ENCODE results near the gene LRP1.
A peak's percentile ranks its signal among the peaks of the same experiment; 100 is the strongest.

The LRP1 gene

GRCh38 chr12:57127726-57128518 lies at the start of gene LRP1:
LRP1 (plus strand) TSS chr12:57128483; CDS start chr12:57128965, 482 bp downstream.
- Histone ChIP-seq H3K9ac (ENCODE audit: low read depth in 1 of 2, low read length in 2 of 2) (peak within 1 kb of the TSS; percentile 92 to 97), H3K9me3 (ENCODE audit: control insufficient read depth in 2 of 2, low read length in 2 of 2) (no peaks in the 10 kb centered on the region), H3K27ac (ENCODE audit: low read depth in 2 of 2, low read length in 2 of 2) (peak within 1 kb of the TSS; percentile 97 to 98), H3K27me3 (ENCODE audit: control insufficient read depth in 2 of 2, insufficient read depth in 2 of 2, low read length in 2 of 2) (no peaks in the 10 kb centered on the region), H3K36me3 (ENCODE audit: control insufficient read depth in 2 of 2, insufficient read depth in 2 of 2, low read length in 2 of 2) (no peaks in the 10 kb centered on the region), H3K4me1 (ENCODE audit: control insufficient read depth in 2 of 2, insufficient read depth in 2 of 2, low read length in 2 of 2) (peaks cover 16 to 42% of the 10 kb centered on the region in 2 donors), H3K4me3 (ENCODE audit: low read length in 2 of 2) (peak within 1 kb of the TSS; percentile 79 to 88)

GRCh38 chr12:57078519-57079404 lies 49.5 kb upstream of the LRP1 start, which contains the start of gene NEMP1:
NEMP1 (minus strand) TSS chr12:57078791; CDS start chr12:57078745, 46 bp downstream.
- Histone ChIP-seq H3K36me3 (ENCODE audit: control insufficient read depth in 2 of 2, insufficient read depth in 2 of 2, low read length in 2 of 2) (no peaks in the 10 kb centered on the region), H3K9ac (ENCODE audit: low read depth in 1 of 2, low read length in 2 of 2) (peak within 1 kb of the TSS; percentile 62 to 69), H3K4me3 (ENCODE audit: low read length in 2 of 2) (peak within 1 kb of the TSS; percentile 73 to 88), H3K4me1 (ENCODE audit: control insufficient read depth in 2 of 2, insufficient read depth in 2 of 2, low read length in 2 of 2) (peaks cover 3 to 10% of the 10 kb centered on the region in 2 donors), H3K27ac (ENCODE audit: low read depth in 2 of 2, low read length in 2 of 2) (peak within 1 kb of the TSS; percentile 82 to 85), H3K9me3 (ENCODE audit: control insufficient read depth in 2 of 2, low read length in 2 of 2) (no peaks in the 10 kb centered on the region), H3K27me3 (ENCODE audit: control insufficient read depth in 2 of 2, insufficient read depth in 2 of 2, low read length in 2 of 2) (no peaks in the 10 kb centered on the region)

GRCh38 chr12:57079821-57080220 lies 48.5 kb upstream of the LRP1 start:
- Histone ChIP-seq H3K4me3 (ENCODE audit: low read length in 2 of 2) (no peak overlapping the region), H3K9ac (ENCODE audit: low read depth in 1 of 2, low read length in 2 of 2) (no peak overlapping the region), H3K4me1 (ENCODE audit: control insufficient read depth in 2 of 2, insufficient read depth in 2 of 2, low read length in 2 of 2) (peaks cover 3 to 10% of the 10 kb centered on the region in 2 donors), H3K27ac (ENCODE audit: low read depth in 2 of 2, low read length in 2 of 2) (peak overlapping the region in 1 of 2 donors; percentile 82), H3K27me3 (ENCODE audit: control insufficient read depth in 2 of 2, insufficient read depth in 2 of 2, low read length in 2 of 2) (no peaks in the 10 kb centered on the region), H3K9me3 (ENCODE audit: control insufficient read depth in 2 of 2, low read length in 2 of 2) (no peaks in the 10 kb centered on the region), H3K36me3 (ENCODE audit: control insufficient read depth in 2 of 2, insufficient read depth in 2 of 2, low read length in 2 of 2) (no peaks in the 10 kb centered on the region)

- Histone ChIP-seq H3K4me3 (ENCODE audit: low read length in 2 of 2) (no peak overlapping the region), H3K9me3 (ENCODE audit: control insufficient read depth in 2 of 2, low read length in 2 of 2) (no peaks in the 10 kb centered on the region), H3K36me3 (ENCODE audit: control insufficient read depth in 2 of 2, insufficient read depth in 2 of 2, low read length in 2 of 2) (no peaks in the 10 kb centered on the region), H3K9ac (ENCODE audit: low read depth in 1 of 2, low read length in 2 of 2) (no peak overlapping the region), H3K27me3 (ENCODE audit: control insufficient read depth in 2 of 2, insufficient read depth in 2 of 2, low read length in 2 of 2) (no peaks in the 10 kb centered on the region), H3K4me1 (ENCODE audit: control insufficient read depth in 2 of 2, insufficient read depth in 2 of 2, low read length in 2 of 2) (peaks cover 6 to 11% of the 10 kb centered on the region in 2 donors), H3K27ac (ENCODE audit: low read depth in 2 of 2, low read length in 2 of 2) (no peak overlapping the region)
Measured at GRCh38 chr12:57080855-57081254, 47.4 kb upstream of the LRP1 start.

GRCh38 chr12:57085999-57086492 lies 42.2 kb upstream of the LRP1 start:
- H3K27me3 ChIP-seq (ENCODE audit: control insufficient read depth in 2 of 2, insufficient read depth in 2 of 2, low read length in 2 of 2): no peaks in the 10 kb centered on the region
- peak overlapping the region; percentile 88 to 98 for H3K27ac ChIP-seq (ENCODE audit: low read depth in 2 of 2, low read length in 2 of 2)
- H3K4me3 ChIP-seq (ENCODE audit: low read length in 2 of 2): peak overlapping the region in 1 of 2 donors; percentile 87
- H3K9me3 ChIP-seq (ENCODE audit: control insufficient read depth in 2 of 2, low read length in 2 of 2): no peaks in the 10 kb centered on the region
- peaks cover 22 to 25% of the 10 kb centered on the region in 2 donors for H3K4me1 ChIP-seq (ENCODE audit: control insufficient read depth in 2 of 2, insufficient read depth in 2 of 2, low read length in 2 of 2)
- peaks cover 0 to under 1% of the 10 kb centered on the region in 2 donors for H3K36me3 ChIP-seq (ENCODE audit: control insufficient read depth in 2 of 2, insufficient read depth in 2 of 2, low read length in 2 of 2)
- peak overlapping the region; percentile 15 to 69 for H3K9ac ChIP-seq (ENCODE audit: low read depth in 1 of 2, low read length in 2 of 2)

- Histone ChIP-seq H3K9ac (ENCODE audit: low read depth in 1 of 2, low read length in 2 of 2) (peak overlapping the region; percentile 69 to 86), H3K27me3 (ENCODE audit: control insufficient read depth in 2 of 2, insufficient read depth in 2 of 2, low read length in 2 of 2) (no peaks in the 10 kb centered on the region), H3K4me3 (ENCODE audit: low read length in 2 of 2) (peak overlapping the region; percentile 65 to 87), H3K27ac (ENCODE audit: low read depth in 2 of 2, low read length in 2 of 2) (peak overlapping the region; percentile 88 to 98), H3K9me3 (ENCODE audit: control insufficient read depth in 2 of 2, low read length in 2 of 2) (no peaks in the 10 kb centered on the region), H3K4me1 (ENCODE audit: control insufficient read depth in 2 of 2, insufficient read depth in 2 of 2, low read length in 2 of 2) (peaks cover 23 to 28% of the 10 kb centered on the region in 2 donors), H3K36me3 (ENCODE audit: control insufficient read depth in 2 of 2, insufficient read depth in 2 of 2, low read length in 2 of 2) (peaks cover 0 to 4% of the 10 kb centered on the region in 2 donors)
Measured at GRCh38 chr12:57086493-57087009, 41.7 kb upstream of the LRP1 start.

- Histone ChIP-seq H3K4me1 (ENCODE audit: control insufficient read depth in 2 of 2, insufficient read depth in 2 of 2, low read length in 2 of 2) (peaks cover 25 to 32% of the 10 kb centered on the region in 2 donors), H3K4me3 (ENCODE audit: low read length in 2 of 2) (peak overlapping the region; percentile 72 to 87), H3K27me3 (ENCODE audit: control insufficient read depth in 2 of 2, insufficient read depth in 2 of 2, low read length in 2 of 2) (no peaks in the 10 kb centered on the region), H3K27ac (ENCODE audit: low read depth in 2 of 2, low read length in 2 of 2) (peak overlapping the region; percentile 88 to 98), H3K36me3 (ENCODE audit: control insufficient read depth in 2 of 2, insufficient read depth in 2 of 2, low read length in 2 of 2) (peaks cover 0 to 5% of the 10 kb centered on the region in 2 donors), H3K9ac (ENCODE audit: low read depth in 1 of 2, low read length in 2 of 2) (peak overlapping the region; percentile 69 to 86), H3K9me3 (ENCODE audit: control insufficient read depth in 2 of 2, low read length in 2 of 2) (no peaks in the 10 kb centered on the region)
Measured at GRCh38 chr12:57087010-57087690, 41.1 kb upstream of the LRP1 start.

GRCh38 chr12:57087691-57088353 lies 40.5 kb upstream of the LRP1 start:
- no peaks in the 10 kb centered on the region for H3K9me3 ChIP-seq (ENCODE audit: control insufficient read depth in 2 of 2, low read length in 2 of 2)
- no peaks in the 10 kb centered on the region for H3K27me3 ChIP-seq (ENCODE audit: control insufficient read depth in 2 of 2, insufficient read depth in 2 of 2, low read length in 2 of 2)
- peaks cover 28 to 32% of the 10 kb centered on the region in 2 donors for H3K4me1 ChIP-seq (ENCODE audit: control insufficient read depth in 2 of 2, insufficient read depth in 2 of 2, low read length in 2 of 2)
- peaks cover 0 to 9% of the 10 kb centered on the region in 2 donors for H3K36me3 ChIP-seq (ENCODE audit: control insufficient read depth in 2 of 2, insufficient read depth in 2 of 2, low read length in 2 of 2)
- H3K4me3 ChIP-seq (ENCODE audit: low read length in 2 of 2): peak overlapping the region; percentile 72 to 77
- H3K27ac ChIP-seq (ENCODE audit: low read depth in 2 of 2, low read length in 2 of 2): peak overlapping the region; percentile 88 to 98
- H3K9ac ChIP-seq (ENCODE audit: low read depth in 1 of 2, low read length in 2 of 2): peak overlapping the region; percentile 67 to 70

Measured in mucosa of rectum (tissue), 2 donors.